ENCODE measurements around the gene NEXN. TPM values are rescaled to one million over a fixed set of nuclear protein-coding genes. Genes with fewer than 3 reads are reported as not detected.
"Not testable (repeated sequence)": the region's sequence is repeated elsewhere in the genome, so short reads cannot be mapped to it uniquely, and the experiment has no call there.

Gene NEXN
- total and polyA plus RNA-seq, 2 experiments from 2014 or later, result 2.6 to 11.8 TPM

DNA sequence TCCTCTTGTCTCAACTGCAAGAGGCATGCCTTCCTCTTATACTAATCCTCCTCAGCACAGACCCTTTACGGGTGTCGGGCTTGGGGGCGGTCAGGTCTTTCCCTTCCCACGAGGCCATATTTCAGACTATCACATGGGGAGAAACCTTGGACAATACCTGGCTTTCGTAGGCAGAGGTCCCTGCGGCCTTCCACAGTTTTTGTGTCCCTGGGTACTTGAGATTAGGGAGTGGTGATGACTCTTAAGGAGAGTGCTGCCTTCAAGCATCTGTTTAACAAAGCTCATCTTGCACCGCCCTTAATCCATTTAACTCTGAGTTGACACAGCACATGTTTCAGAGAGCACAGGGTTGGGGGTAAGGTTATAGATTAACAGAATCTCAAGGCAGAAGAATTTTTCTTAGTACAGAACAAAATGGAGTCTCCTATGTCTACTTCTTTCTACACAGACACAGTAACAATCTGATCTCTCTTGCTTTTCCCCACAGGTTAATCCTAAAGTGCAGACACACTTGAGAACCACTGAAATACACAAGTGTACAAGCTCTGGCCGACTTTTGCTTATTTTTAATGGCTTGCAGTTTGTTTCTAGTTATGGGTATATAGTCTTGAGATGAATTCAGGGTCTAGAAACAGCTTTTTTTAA is 95.0 kb downstream of the NEXN start:
- H3K4me3 Mint-ChIP-seq; H3K4me2 ChIP-seq; H3K4me3 ChIP-seq; H2AFZ ChIP-seq; H3K27me3 Mint-ChIP-seq (ENCODE audit: insufficient read depth, low read depth, poor library complexity); ATAC-seq; DNase-seq (ENCODE audit: low spot score); H4K20me1 ChIP-seq (replicated peaks; ENCODE audit: insufficient read depth); H3K36me3 Mint-ChIP-seq (ENCODE audit: low read depth); H3K9me2 ChIP-seq (ENCODE audit: insufficient read depth); H3F3A ChIP-seq (replicated peaks; ENCODE audit: low read depth); H3K36me3 ChIP-seq (ENCODE audit: insufficient read depth); H3K9me3 Mint-ChIP-seq; H3K27me3 ChIP-seq (ENCODE audit: insufficient read depth): not testable (repeated sequence)
- Mint-ChIP-seq H3K27ac (peak overlapping the region; percentile 37; the same call in 1 of the 2 replicates), H3K4me1 (peaks cover 37% of the 10 kb centered on the region)
- Histone ChIP-seq H3K79me2 (replicated peaks; ENCODE audit: insufficient read depth) (peaks cover 86% of the 10 kb centered on the region), H3K27ac (ENCODE audit: low read depth) (peak overlapping the region; percentile 47; the same call in 1 of the 2 replicates), H3K4me1 (ENCODE audit: insufficient read depth) (peaks cover 21% of the 10 kb centered on the region)

DNA sequence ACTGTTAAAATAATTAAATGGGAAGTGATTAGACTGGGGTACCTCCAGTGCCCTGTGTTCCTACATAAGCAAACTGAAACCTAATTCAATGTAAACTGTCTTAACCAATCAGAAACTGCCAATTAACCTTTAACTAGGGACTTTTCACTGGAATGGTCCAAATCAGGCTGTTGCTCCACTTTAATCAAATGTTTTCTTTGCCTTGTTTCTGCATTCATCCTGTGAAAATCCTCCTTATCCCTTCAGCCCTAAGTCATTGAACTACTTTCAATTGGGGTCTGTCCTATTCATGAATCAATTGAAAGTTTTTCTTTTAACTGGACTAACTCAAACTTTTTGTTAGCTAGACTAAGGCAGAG is 95.6 kb downstream of the NEXN start:
- Histone ChIP-seq H3K27me3 (ENCODE audit: insufficient read depth) (no peaks in the 10 kb centered on the region), H3K4me1 (ENCODE audit: insufficient read depth) (peaks cover 22% of the 10 kb centered on the region), H2AFZ (no peak overlapping the region), H4K20me1 (replicated peaks; ENCODE audit: insufficient read depth) (peaks cover 9% of the 10 kb centered on the region), H3K27ac (ENCODE audit: low read depth) (peak overlapping the region; percentile 47), H3F3A (replicated peaks; ENCODE audit: low read depth) (no peaks in the 10 kb centered on the region), H3K4me3 (no peak overlapping the region), H3K9me2 (ENCODE audit: insufficient read depth) (no peaks in the 10 kb centered on the region), H3K36me3 (ENCODE audit: insufficient read depth) (no peaks in the 10 kb centered on the region), H3K79me2 (replicated peaks; ENCODE audit: insufficient read depth) (peaks cover 88% of the 10 kb centered on the region), H3K4me2 (no peak overlapping the region)
- TF ChIP-seq NANOG (IDR thresholded peaks at IDR 0.05; ENCODE audit: borderline replicate concordance) (no peak), ZNF331 (CRISPR knock-in tag; IDR thresholded peaks at IDR 0.05; ENCODE audit: low read depth) (no peak)
- TF ChIP-seq, protein P1, sequence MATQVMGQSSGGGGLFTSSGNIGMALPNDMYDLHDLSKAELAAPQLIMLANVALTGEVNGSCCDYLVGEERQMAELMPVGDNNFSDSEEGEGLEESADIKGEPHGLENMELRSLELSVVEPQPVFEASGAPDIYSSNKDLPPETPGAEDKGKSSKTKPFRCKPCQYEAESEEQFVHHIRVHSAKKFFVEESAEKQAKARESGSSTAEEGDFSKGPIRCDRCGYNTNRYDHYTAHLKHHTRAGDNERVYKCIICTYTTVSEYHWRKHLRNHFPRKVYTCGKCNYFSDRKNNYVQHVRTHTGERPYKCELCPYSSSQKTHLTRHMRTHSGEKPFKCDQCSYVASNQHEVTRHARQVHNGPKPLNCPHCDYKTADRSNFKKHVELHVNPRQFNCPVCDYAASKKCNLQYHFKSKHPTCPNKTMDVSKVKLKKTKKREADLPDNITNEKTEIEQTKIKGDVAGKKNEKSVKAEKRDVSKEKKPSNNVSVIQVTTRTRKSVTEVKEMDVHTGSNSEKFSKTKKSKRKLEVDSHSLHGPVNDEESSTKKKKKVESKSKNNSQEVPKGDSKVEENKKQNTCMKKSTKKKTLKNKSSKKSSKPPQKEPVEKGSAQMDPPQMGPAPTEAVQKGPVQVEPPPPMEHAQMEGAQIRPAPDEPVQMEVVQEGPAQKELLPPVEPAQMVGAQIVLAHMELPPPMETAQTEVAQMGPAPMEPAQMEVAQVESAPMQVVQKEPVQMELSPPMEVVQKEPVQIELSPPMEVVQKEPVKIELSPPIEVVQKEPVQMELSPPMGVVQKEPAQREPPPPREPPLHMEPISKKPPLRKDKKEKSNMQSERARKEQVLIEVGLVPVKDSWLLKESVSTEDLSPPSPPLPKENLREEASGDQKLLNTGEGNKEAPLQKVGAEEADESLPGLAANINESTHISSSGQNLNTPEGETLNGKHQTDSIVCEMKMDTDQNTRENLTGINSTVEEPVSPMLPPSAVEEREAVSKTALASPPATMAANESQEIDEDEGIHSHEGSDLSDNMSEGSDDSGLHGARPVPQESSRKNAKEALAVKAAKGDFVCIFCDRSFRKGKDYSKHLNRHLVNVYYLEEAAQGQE (IDR thresholded peaks at IDR 0.05; ENCODE audit: unreplicated experiment), result no peak
- ATAC-seq (no peak), DNase-seq (ENCODE audit: low spot score) (no peak)
- H3K36me3 Mint-ChIP-seq (ENCODE audit: low read depth), result peaks cover 4% of the 10 kb centered on the region; the same call in 2 of the 3 replicates
- no peak overlapping the region; the same call in 2 of the 3 replicates for H3K4me3 Mint-ChIP-seq
- H3K27ac Mint-ChIP-seq, result peak overlapping the region; percentile 37; the same call in 1 of the 2 replicates
- no peaks in the 10 kb centered on the region for H3K9me3 Mint-ChIP-seq
- H3K27me3 Mint-ChIP-seq (ENCODE audit: insufficient read depth, low read depth, poor library complexity), result peaks cover 6% of the 10 kb centered on the region
- H3K4me1 Mint-ChIP-seq, result peaks cover 39% of the 10 kb centered on the region

DNA sequence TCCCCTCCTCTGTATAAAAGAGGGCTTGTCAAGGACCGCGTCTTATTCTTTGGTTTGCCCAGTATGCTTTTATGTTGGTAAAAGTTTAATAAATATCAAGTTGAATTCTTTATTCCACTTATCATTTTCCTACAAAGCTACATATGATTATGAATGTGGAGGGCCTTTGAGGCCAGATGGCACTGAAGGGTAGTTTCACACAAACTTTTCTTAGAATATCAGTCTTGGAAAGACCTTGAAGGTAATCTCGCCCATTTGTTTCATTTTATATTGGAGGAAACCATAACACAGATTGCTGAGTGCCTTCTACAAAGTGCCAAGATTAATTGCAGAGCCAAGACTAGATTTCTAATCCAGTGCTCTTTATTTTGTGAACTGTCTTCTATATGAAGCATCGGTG is 96.2 kb downstream of the NEXN start:
- H3K9me3 Mint-ChIP-seq, result no peaks in the 10 kb centered on the region
- peaks cover 22% of the 10 kb centered on the region for H3K4me1 ChIP-seq (ENCODE audit: insufficient read depth)
- peaks cover 9% of the 10 kb centered on the region for H4K20me1 ChIP-seq (replicated peaks; ENCODE audit: insufficient read depth)
- H3K4me3 ChIP-seq, result no peak overlapping the region
- H3K4me2 ChIP-seq, result no peak overlapping the region
- H3K4me1 Mint-ChIP-seq, result peaks cover 45% of the 10 kb centered on the region
- no peaks in the 10 kb centered on the region for H3K9me2 ChIP-seq (ENCODE audit: insufficient read depth)
- H3K36me3 ChIP-seq (ENCODE audit: insufficient read depth), result no peaks in the 10 kb centered on the region
- H2AFZ ChIP-seq, result no peak overlapping the region
- H3K27ac ChIP-seq (ENCODE audit: low read depth), result peak overlapping the region; percentile 7; the same call in 1 of the 2 replicates
- DNase-seq (ENCODE audit: low spot score) (no peak), ATAC-seq (no peak)
- H3K27me3 ChIP-seq (ENCODE audit: insufficient read depth), result no peaks in the 10 kb centered on the region
- peaks cover 92% of the 10 kb centered on the region for H3K79me2 ChIP-seq (replicated peaks; ENCODE audit: insufficient read depth)
- H3F3A ChIP-seq (replicated peaks; ENCODE audit: low read depth), result no peaks in the 10 kb centered on the region
- H3K36me3 Mint-ChIP-seq (ENCODE audit: low read depth), result peaks cover 4% of the 10 kb centered on the region; the same call in 2 of the 3 replicates
- no peak overlapping the region for H3K4me3 Mint-ChIP-seq
- peaks cover 6% of the 10 kb centered on the region for H3K27me3 Mint-ChIP-seq (ENCODE audit: insufficient read depth, low read depth, poor library complexity)
- H3K27ac Mint-ChIP-seq, result no peak overlapping the region
- no peak for TF ChIP-seq EZH2 (IDR thresholded peaks at IDR 0.05; ENCODE audit: low read depth, unreplicated experiment)
- TF ChIP-seq, protein P2, sequence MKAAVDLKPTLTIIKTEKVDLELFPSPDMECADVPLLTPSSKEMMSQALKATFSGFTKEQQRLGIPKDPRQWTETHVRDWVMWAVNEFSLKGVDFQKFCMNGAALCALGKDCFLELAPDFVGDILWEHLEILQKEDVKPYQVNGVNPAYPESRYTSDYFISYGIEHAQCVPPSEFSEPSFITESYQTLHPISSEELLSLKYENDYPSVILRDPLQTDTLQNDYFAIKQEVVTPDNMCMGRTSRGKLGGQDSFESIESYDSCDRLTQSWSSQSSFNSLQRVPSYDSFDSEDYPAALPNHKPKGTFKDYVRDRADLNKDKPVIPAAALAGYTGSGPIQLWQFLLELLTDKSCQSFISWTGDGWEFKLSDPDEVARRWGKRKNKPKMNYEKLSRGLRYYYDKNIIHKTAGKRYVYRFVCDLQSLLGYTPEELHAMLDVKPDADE (IDR thresholded peaks at IDR 0.05), result no peak
- TF ChIP-seq ZNF114 (CRISPR knock-in tag; IDR thresholded peaks at IDR 0.05), result no peak
- no peak for TF ChIP-seq NANOG (IDR thresholded peaks at IDR 0.05; ENCODE audit: borderline replicate concordance)
- no peak for TF ChIP-seq EZH2phosphoT487 (IDR thresholded peaks at IDR 0.05; ENCODE audit: unreplicated experiment)
- TF ChIP-seq, protein P1 (IDR thresholded peaks at IDR 0.05; ENCODE audit: unreplicated experiment), result no peak
- TF ChIP-seq, protein P3, sequence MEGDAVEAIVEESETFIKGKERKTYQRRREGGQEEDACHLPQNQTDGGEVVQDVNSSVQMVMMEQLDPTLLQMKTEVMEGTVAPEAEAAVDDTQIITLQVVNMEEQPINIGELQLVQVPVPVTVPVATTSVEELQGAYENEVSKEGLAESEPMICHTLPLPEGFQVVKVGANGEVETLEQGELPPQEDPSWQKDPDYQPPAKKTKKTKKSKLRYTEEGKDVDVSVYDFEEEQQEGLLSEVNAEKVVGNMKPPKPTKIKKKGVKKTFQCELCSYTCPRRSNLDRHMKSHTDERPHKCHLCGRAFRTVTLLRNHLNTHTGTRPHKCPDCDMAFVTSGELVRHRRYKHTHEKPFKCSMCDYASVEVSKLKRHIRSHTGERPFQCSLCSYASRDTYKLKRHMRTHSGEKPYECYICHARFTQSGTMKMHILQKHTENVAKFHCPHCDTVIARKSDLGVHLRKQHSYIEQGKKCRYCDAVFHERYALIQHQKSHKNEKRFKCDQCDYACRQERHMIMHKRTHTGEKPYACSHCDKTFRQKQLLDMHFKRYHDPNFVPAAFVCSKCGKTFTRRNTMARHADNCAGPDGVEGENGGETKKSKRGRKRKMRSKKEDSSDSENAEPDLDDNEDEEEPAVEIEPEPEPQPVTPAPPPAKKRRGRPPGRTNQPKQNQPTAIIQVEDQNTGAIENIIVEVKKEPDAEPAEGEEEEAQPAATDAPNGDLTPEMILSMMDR (conservative IDR thresholded peaks at IDR 0.05; ENCODE audit: low read depth in 2 of 2), result no peak

All from GM23338 (cell line).